Parathyroid adenoma (tissue), 2 donors: ENCODE data around the gene ZFR.

Source experiments
- H2AFZ ChIP-seq: fragments of 300-600 bp; sonication (generic); one replicate; pipeline ENCODE4 v1.7.0; 2017; ENCODE audit warnings: antibody characterized with exemption, mild to moderate bottlenecking
- H3K27ac ChIP-seq: fragments of 300-600 bp; sonication (generic); one replicate; pipeline ENCODE4 v1.7.0; 2017
- H3K27me3 ChIP-seq: fragments of 300-600 bp; sonication (generic); one replicate; pipeline ENCODE4 v1.7.0; 2017; ENCODE audit warnings: low read length; ENCODE audit not compliant: control insufficient read depth, insufficient read depth
- H3K36me3 ChIP-seq: fragments of 300-600 bp; sonication (generic); one replicate; pipeline ENCODE4 v1.7.0; 2017; ENCODE audit warnings: low read length; ENCODE audit not compliant: control insufficient read depth, insufficient read depth
- H3K4me1 ChIP-seq: fragments of 300-600 bp; sonication (generic); one replicate; pipeline ENCODE4 v1.7.0; 2017; ENCODE audit warnings: control low read depth
- H3K4me2 ChIP-seq: fragments of 300-600 bp; sonication (generic); one replicate; pipeline ENCODE4 v1.7.0; 2017; ENCODE audit warnings: low read length
- H3K4me3 ChIP-seq: fragments of 300-600 bp; sonication (generic); one replicate; pipeline ENCODE4 v1.7.0; 2017; ENCODE audit warnings: low read depth, low read length
- H3K79me2 ChIP-seq: fragments of 300-600 bp; sonication (generic); one replicate; pipeline ENCODE4 v1.7.0; 2017; ENCODE audit warnings: control low read depth
- H3K9ac ChIP-seq: fragments of 300-600 bp; sonication (generic); one replicate; pipeline ENCODE4 v1.7.0; 2017; ENCODE audit warnings: mild to moderate bottlenecking
- H3K9me3 ChIP-seq: fragments of 300-600 bp; sonication (generic); one replicate; pipeline ENCODE4 v1.7.0; 2017; ENCODE audit warnings: low read length; ENCODE audit not compliant: control insufficient read depth
- CTCF ChIP-seq: fragments of 300-600 bp; sonication (generic); IDR thresholded peaks from one replicate; pipeline ENCODE4 v1.7.0; 2017; ENCODE audit warnings: antibody characterized with exemption, mild to moderate bottlenecking
- donor health status: primary hyperparathyroidism.

The ZFR gene

GRCh38 chr5:32331217-32331934 is 113.2 kb downstream of the ZFR start:
- Histone ChIP-seq H3K4me2 (no peak overlapping the region), H3K27me3 (no peaks in the 10 kb centered on the region), H3K9ac (no peak overlapping the region), H2AFZ (peak overlapping the region; percentile 68), H3K27ac (no peak overlapping the region), H3K4me3 (no peak overlapping the region), H3K9me3 (no peaks in the 10 kb centered on the region), H3K36me3 (no peaks in the 10 kb centered on the region), H3K4me1 (no peaks in the 10 kb centered on the region), H3K79me2 (no peaks in the 10 kb centered on the region)
- no peak for TF ChIP-seq CTCF

GRCh38 chr5:32330126-32330971 is 114.2 kb downstream of the ZFR start:
- Histone ChIP-seq H3K79me2 (no peaks in the 10 kb centered on the region), H3K27ac (no peak overlapping the region), H2AFZ (peak overlapping the region; percentile 68), H3K36me3 (no peaks in the 10 kb centered on the region), H3K9ac (no peak overlapping the region), H3K9me3 (no peaks in the 10 kb centered on the region), H3K4me2 (no peak overlapping the region), H3K27me3 (no peaks in the 10 kb centered on the region), H3K4me3 (no peak overlapping the region), H3K4me1 (no peaks in the 10 kb centered on the region)
- TF ChIP-seq CTCF, result no peak

- H3K27ac ChIP-seq, result no peak overlapping the region
- no peak overlapping the region for H3K9ac ChIP-seq
- H3K4me3 ChIP-seq, result no peak overlapping the region
Measured at GRCh38 chr5:32329395-32329834, 115.1 kb downstream of the ZFR start.

GRCh38 chr5:32326216-32326772 is 118.2 kb downstream of the ZFR start:
- no peaks in the 10 kb centered on the region for H3K27me3 ChIP-seq
- peak overlapping the region; percentile 22 for H2AFZ ChIP-seq
- no peaks in the 10 kb centered on the region for H3K9me3 ChIP-seq
- no peaks in the 10 kb centered on the region for H3K36me3 ChIP-seq
- no peak overlapping the region for H3K9ac ChIP-seq
- no peak overlapping the region for H3K4me2 ChIP-seq
- no peak for TF ChIP-seq CTCF
- no peaks in the 10 kb centered on the region for H3K79me2 ChIP-seq
- H3K4me3 ChIP-seq, result no peak overlapping the region
- H3K27ac ChIP-seq, result no peak overlapping the region
- no peaks in the 10 kb centered on the region for H3K4me1 ChIP-seq

More at GRCh38 chr5:32329395-32329834, 115.1 kb downstream of the ZFR start:
- Histone ChIP-seq H3K27me3 (no peaks in the 10 kb centered on the region), H2AFZ (peak overlapping the region; percentile 60), H3K79me2 (no peaks in the 10 kb centered on the region), H3K36me3 (no peaks in the 10 kb centered on the region), H3K4me1 (no peaks in the 10 kb centered on the region), H3K9me3 (no peaks in the 10 kb centered on the region), H3K4me2 (no peak overlapping the region)
- peak; percentile 69 for TF ChIP-seq CTCF
